DOHH2 (cell line): ENCODE results near the gene REEP3.

Experiments
- H3F3A ChIP-seq: fragments of 200-600 bp; sonication (generic), shearing (Covaris generic); 2 replicates; pipeline ENCODE4 v1.6.0; 2016; ENCODE audit warnings: antibody characterized with exemption, mild to moderate bottlenecking; ENCODE audit not compliant: control insufficient read depth, insufficient read depth
- H3K27ac ChIP-seq: fragments of 200-600 bp; sonication (generic); 2 replicates; pipeline ENCODE4 v1.5.1; 2014; ENCODE audit warnings: low read depth, mild to moderate bottlenecking, low read length, moderate library complexity
- H3K27me3 ChIP-seq: fragments of 200-600 bp; sonication (generic); 2 replicates; pipeline ENCODE4 v1.6.1; 2014; ENCODE audit warnings: mild to moderate bottlenecking, low read length, mixed read lengths; ENCODE audit not compliant: control insufficient read depth
- H3K36me3 ChIP-seq: fragments of 200-600 bp; sonication (generic); 2 replicates; pipeline ENCODE4 v1.6.1; 2014; ENCODE audit warnings: mild to moderate bottlenecking, low read length, moderate library complexity, mixed read lengths; ENCODE audit not compliant: control insufficient read depth
- H3K4me1 ChIP-seq: fragments of 200-600 bp; sonication (generic); 2 replicates; pipeline ENCODE4 v1.6.1; 2014; ENCODE audit warnings: mild to moderate bottlenecking, low read length, mixed read lengths; ENCODE audit not compliant: control insufficient read depth
- H3K4me2 ChIP-seq: fragments of 200-600 bp; sonication (generic); 2 replicates; pipeline ENCODE4 v1.6.0; 2014; ENCODE audit warnings: mild to moderate bottlenecking, low read length, moderate library complexity
- H3K4me3 ChIP-seq: fragments of 200-600 bp; sonication (generic); 2 replicates; pipeline ENCODE4 v1.5.1; 2014; ENCODE audit warnings: mild to moderate bottlenecking, low read length, mixed read lengths
- H3K79me2 ChIP-seq: fragments of 200-600 bp; sonication (generic); 2 replicates; pipeline ENCODE4 v1.6.1; 2014; ENCODE audit warnings: mild to moderate bottlenecking, low read length, mixed read lengths; ENCODE audit not compliant: control insufficient read depth
- H3K9me2 ChIP-seq: fragments of 200-600 bp; sonication (generic); replicated peaks from 2 replicates; pipeline ENCODE4 v1.6.1; 2014; ENCODE audit warnings: mild to moderate bottlenecking, low read length, mixed read lengths; ENCODE audit not compliant: control insufficient read depth
- H3K9me3 ChIP-seq: fragments of 200-600 bp; sonication (generic); 2 replicates; pipeline ENCODE4 v1.6.1; 2014; ENCODE audit warnings: antibody characterized with exemption, low read length, mixed read lengths; ENCODE audit not compliant: control insufficient read depth, insufficient read depth
- H4K20me1 ChIP-seq: fragments of 200-600 bp; sonication (generic); 2 replicates; pipeline ENCODE4 v1.6.0; 2014; ENCODE audit warnings: low read depth, mild to moderate bottlenecking, antibody characterized with exemption, low read length, moderate library complexity; ENCODE audit not compliant: control insufficient read depth, insufficient read depth
- CTCF ChIP-seq: fragments of 200-600 bp; sonication (generic); IDR thresholded peaks from one replicate; pipeline ENCODE4 v1.5.1; 2014; ENCODE audit warnings: antibody characterized with exemption, mild to moderate bottlenecking, low read depth, low read length; ENCODE audit not compliant: poor library complexity, severe bottlenecking
- EZH2phosphoT487 ChIP-seq: fragments of 200-600 bp; sonication (generic); IDR thresholded peaks from 2 replicates; pipeline ENCODE4 v1.6.1; 2017; ENCODE audit warnings: borderline replicate concordance, mild to moderate bottlenecking, antibody characterized with exemption, low read length, moderate library complexity, mixed read lengths

Gene REEP3

GRCh38 chr10:63633677-63634487 is 112.7 kb downstream of the REEP3 start:
- Histone ChIP-seq H3K4me2 (no peak overlapping the region), H3K27ac (no peak overlapping the region), H3K27me3 (peaks cover 22% of the 10 kb centered on the region), H3K9me3 (no peaks in the 10 kb centered on the region), H3K4me3 (no peak overlapping the region), H4K20me1 (peaks cover 2% of the 10 kb centered on the region; the same call in 1 of the 2 replicates), H3K79me2 (no peaks in the 10 kb centered on the region), H3F3A (peaks cover 14% of the 10 kb centered on the region), H3K4me1 (peaks cover 25% of the 10 kb centered on the region), H3K36me3 (no peaks in the 10 kb centered on the region), H3K9me2 (no peaks in the 10 kb centered on the region)
- peak; percentile 60 for TF ChIP-seq CTCF
- no peak for TF ChIP-seq EZH2phosphoT487

- Histone ChIP-seq H3K4me2 (no peak overlapping the region), H3K4me1 (peaks cover 19% of the 10 kb centered on the region), H3K9me2 (no peaks in the 10 kb centered on the region), H3K79me2 (no peaks in the 10 kb centered on the region), H3K36me3 (no peaks in the 10 kb centered on the region), H3K9me3 (no peaks in the 10 kb centered on the region), H3F3A (0 out of 2 replicates have a peak, but pooled peaks cover 8% of the 10 kb centered on the region), H3K27me3 (peaks cover 22% of the 10 kb centered on the region), H3K4me3 (no peak overlapping the region), H3K27ac (no peak overlapping the region), H4K20me1 (no peaks in the 10 kb centered on the region)
- TF ChIP-seq CTCF, result no peak
- TF ChIP-seq EZH2phosphoT487, result no peak
Observed at GRCh38 chr10:63634488-63635065, 113.4 kb downstream of the REEP3 start.

- H3K27ac ChIP-seq, result no peak overlapping the region
- H3K79me2 ChIP-seq, result no peaks in the 10 kb centered on the region
- H4K20me1 ChIP-seq, result no peaks in the 10 kb centered on the region
- no peaks in the 10 kb centered on the region for H3K9me3 ChIP-seq
- no peak overlapping the region for H3K4me3 ChIP-seq
- H3K9me2 ChIP-seq, result no peaks in the 10 kb centered on the region
- no peaks in the 10 kb centered on the region for H3K36me3 ChIP-seq
- TF ChIP-seq EZH2phosphoT487 (no peak), CTCF (no peak)
- no peaks in the 10 kb centered on the region for H3F3A ChIP-seq
- no peak overlapping the region for H3K4me2 ChIP-seq
- H3K4me1 ChIP-seq, result peaks cover 6% of the 10 kb centered on the region; the same call in 1 of the 2 replicates
- H3K27me3 ChIP-seq, result peaks cover 9% of the 10 kb centered on the region
Observed at GRCh38 chr10:63636812-63637211, 115.6 kb downstream of the REEP3 start.
